Renal cortical epithelial cell (primary cell): ENCODE data around the gene KCNN3. TPM values are rescaled to one million over a fixed set of nuclear protein-coding genes. Genes with fewer than 3 reads are reported as not detected.

Experiments used
- DNase-seq: peaks from one replicate; pipeline ENCODE4 v3.0.0-alpha.2; 2011; ENCODE audit warnings: low read depth
- total RNA-seq: library from RNA; depleted of rRNA; stranded (reverse); fragments of >200 nt; gene quantifications from 2 replicates; pipeline ENCODE4 v1.2.3, GENCODE V29; 2014

KCNN3 gene
- total RNA-seq, 1 donor from 2014 or later, result under 0.01 TPM

DNA sequence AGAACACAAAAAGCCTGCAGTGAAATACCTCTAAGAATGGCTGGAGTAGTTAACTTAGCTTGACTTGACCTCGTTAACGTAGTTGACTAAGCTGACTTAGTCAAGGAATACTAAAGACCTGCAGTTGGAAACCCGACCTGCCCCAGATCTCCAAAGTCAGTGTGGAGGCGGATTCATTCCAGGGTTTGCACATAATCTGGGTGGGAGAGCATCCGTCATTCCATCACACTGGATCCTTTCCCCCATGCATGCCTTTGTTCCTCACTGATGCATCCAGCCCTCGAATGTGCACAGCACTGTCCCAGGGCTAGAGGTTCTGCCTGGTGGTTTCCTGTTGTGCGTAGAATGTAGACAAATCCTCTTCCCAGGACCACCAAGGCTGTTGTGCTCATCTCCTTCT lies 76.4 kb downstream of the KCNN3 start:
- DNase-seq, result no peak

DNA sequence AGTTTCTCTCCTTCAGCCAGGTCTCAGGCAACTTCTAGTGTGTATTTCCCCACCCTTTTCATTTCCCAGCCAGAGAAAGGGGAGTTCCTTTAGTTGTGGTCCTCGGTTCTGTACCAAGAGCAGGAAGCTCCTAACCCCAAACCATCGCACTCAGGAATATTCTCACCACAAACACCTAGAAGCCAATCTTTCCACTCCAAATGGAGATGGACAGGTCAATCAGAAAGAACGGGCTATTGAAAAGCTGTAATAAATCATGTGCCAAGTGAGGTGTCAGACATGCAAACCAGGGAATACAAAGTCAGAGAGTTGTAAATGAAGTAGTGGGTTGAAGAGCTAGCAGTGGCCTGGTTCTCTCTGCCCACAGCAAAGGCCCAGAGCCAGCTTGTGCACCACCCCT lies 77.2 kb downstream of the KCNN3 start:
- no peak for DNase-seq

DNA sequence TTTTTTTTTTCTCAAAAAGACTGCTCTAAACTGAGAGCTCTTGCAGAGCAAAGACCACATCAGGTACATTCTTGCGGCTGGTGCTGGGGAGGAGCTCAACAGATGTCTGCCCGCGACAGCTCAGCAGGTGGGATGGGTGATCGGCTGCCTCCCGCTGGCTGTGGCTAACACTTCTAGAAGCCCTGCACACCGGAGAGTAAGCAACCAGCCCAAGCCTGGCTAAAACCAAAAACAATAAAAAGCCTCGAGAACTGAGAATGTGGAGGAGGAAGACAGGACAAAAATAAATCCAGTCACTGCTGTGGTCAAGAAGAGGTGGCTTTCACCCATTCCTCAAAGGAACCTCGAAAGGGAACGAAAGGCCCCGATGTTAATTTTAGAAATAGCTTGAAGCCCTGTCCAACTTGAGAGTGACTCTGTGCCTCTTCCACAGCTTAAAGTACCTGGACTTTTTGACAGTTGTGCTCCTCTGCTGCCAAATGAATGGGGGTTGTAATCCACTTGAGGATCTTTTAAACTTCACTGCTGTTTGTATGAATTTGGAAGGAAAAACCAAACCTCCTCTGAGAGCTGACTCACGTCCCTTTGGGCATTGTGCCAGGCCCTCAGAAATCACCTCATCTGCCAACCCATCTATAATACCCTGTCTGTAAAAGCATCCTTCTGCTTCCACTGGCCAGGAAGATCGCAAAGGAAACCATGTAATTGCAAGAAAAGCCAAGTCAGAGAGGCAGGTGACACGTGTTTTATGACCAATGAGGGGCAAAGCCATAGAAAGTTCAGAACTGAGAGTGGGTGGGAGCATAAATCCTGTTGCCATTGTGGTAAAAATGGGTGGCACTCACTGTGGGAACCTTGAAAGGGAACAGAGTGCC lies 78.6 kb downstream of the KCNN3 start:
- DNase-seq, result no peak

DNA sequence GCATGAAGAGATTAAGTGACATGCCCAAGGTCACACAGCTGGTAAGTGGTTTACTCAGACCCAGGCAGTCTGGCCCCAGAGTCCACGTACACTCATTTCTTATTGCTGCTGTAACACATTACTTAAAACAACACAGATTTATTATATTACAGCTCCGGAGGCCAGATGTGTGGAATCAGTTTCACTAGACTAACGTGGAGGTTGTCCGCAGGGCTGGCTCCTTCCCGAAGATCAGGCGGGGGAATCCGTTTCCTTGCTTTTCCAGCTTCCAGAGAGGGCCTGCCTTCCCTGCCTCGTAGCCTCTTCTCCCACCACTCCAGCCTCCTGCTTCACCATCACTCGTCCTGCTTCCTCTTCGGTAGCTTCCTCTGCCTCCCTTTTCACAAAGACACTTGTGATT lies 81.2 kb downstream of the KCNN3 start:
- DNase-seq, result no peak

DNA sequence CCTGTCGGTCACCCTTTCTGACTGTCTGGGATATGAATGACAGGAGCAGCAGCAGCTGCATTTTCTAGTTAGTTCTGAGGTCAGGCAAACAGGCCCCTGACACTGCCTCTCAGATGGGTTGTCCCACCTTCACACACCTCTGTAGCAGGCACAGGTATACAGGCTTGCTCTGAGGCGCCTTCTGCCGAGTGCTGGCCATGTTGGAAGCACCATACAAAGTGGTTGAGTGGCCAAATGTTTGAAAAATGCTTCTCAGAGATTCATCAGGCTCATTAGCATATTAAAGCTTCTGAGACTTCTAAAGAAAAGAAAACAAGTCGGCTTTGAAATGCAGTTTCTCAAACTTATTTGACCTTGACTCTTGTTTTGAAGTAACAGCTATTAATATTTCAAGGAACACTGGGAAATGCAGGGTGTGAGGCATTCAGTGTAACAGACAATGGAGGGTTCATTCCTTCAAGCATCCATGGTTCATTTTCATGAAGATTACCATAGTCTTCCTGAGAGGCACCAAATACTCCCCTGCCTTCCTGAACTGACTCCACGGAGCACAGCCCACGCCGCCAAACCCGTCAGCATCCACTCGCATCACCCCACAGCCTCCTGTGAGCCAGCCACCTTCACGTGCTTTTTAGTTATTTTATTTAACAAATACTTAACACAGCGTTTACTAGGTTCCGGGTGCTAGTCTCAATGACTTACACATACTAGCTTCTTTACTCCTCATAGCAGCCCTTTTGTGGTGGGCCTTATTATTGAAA lies 81.8 kb downstream of the KCNN3 start:
- DNase-seq, result no peak

DNA sequence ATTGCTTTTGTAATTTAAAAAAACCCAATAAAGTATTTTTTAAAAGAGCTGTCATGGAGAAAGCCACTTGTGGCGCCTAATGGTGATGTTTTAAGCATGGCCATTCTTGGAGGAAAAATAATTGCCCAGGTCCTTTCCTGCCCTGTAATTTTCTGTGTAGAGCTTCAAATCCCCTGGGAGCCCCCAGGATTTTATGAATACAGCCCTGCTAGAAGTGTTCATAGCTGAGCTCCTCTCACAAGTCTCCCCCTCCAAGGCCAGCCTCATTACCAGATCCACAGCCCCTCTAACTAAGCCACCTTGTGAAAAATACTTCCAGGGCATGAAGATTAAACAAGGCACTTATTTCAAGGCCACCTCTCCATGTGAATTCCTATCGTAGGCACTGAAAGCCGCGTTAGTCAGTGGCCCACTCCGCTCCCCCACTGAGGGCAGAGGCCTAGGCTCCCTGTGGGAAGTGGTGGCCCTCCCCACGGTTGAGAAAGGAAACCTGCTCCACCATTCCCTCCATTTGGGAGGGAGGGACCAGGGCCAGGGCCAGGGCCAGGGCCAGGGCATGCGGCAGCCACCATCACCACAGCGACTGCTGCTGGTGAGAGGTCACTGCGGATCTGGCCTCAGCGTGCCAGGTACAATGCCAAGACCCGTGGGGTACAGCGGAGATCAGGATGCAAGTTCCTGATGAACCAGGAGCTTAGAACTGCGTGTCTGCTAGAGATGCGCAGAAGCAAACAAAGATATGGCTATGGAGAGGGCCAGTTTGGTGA lies 83.1 kb downstream of the KCNN3 start:
- DNase-seq, result no peak

DNA sequence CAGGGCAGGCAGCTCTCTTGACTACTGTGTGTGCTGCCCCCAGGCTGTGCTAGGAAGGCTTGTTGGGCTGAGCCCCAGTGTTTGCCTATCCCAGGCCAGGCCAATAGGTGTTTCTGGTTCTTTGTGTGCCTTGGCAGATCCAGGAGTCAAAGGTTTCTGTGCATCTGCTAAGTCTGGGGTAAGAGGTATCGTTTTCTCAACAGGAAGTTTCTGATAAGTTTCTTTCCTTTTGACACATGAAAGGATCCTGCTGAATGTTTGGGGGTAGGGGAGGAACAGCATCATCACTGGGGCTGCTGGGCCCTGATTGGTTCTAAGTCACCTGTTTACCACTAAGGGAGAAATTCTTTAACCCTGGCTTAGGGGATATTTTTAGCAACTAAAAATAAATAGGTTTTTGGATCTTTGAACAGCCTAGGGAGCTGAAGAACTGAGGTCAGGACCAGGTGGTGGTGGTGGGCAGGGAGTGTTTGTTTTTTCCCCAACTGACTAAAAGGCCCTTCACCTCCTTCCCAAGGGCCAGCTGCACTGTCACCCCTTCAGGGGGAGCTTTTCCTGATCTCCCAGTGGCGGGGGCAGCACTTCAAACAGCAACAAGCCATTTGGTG lies 85.1 kb downstream of the KCNN3 start:
- no peak for DNase-seq

DNA sequence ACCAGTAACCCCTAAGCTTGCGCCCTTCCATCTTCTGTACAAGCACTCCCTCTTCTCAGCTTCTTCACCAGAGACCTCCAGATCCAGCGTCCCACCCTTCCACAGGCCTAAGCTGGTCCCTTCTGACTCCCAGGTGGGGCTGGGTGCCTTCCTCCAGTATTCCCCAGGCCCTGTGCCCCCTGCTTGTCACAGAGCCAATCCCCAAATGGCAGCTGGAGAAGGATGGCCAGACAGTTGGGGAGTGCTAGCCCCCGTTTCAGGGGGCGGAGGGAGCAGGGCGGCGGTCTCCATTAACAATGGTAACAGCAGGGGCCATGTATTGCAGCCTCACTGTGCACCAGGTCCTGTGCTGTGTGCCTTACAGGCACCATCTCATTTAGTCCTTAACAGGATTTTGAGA lies 85.7 kb downstream of the KCNN3 start:
- no peak for DNase-seq

DNA sequence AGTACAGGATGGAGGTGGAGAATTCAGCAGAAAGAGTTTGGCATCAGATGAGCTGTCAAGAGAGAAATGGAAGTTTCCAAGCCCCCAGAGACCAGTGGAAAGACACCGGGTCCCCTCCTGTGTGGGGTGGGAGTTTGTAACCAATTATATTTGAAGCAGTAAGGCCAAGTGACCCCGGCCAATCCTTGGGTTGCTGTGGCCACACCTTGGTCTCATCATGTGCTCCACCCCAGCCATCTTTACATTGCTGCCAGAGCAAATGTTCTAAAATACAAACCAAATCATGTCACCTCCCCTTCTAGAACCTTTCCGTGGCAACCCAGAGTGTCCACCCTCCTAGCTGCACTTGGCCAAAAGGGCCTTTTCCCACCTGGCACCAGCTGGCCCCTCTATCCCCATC lies 86.1 kb downstream of the KCNN3 start:
- no peak for DNase-seq

DNA sequence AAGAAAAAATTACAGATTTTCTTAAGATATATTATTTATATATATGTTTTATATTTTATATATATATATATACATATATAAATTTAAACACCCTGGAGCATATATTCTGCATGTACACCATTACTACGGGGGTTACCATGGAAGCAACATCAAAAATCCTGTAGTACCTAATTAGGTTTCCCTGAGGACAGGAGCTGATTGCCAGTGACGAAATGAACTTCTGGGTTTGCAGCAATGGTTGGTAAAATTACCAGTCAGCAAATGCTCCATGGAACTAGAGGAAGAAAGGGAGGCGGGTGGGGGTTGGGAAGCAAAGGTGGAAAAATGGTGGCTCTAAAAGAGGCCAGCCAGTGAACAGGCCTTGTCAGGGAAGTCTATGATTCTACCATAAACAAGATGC lies 89.5 kb downstream of the KCNN3 start:
- no peak for DNase-seq

DNA sequence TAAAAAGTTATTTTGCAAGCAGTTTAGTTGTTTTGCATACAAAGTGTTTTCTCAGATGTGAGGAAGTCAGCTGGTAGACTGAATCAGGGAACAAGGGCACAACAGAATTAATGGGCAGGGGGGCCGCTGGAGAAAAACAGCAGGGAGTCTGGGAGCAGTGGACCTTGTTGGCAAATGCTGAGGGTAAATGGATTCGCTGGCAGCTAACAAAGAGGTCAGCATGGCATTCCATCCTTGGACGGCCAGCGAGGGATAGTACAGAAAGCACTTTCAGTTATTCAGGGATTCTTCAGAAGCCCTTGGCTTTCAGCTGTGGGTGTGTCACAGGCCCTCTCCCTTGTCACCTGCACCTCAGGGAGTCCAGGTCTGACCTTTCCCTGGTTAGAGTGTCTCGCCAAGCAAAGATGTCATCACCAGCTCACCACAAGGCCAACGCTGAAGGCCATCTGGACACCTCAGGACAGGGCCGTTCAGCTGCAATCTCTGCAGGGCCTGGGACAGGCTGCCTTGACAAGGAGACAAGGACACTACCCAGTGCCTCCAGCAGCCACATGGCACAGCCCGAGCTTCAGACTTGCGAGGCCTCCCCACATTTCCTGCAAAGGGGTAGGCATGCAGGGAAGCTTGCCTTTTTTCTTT lies 90.4 kb downstream of the KCNN3 start:
- DNase-seq, result no peak

DNA sequence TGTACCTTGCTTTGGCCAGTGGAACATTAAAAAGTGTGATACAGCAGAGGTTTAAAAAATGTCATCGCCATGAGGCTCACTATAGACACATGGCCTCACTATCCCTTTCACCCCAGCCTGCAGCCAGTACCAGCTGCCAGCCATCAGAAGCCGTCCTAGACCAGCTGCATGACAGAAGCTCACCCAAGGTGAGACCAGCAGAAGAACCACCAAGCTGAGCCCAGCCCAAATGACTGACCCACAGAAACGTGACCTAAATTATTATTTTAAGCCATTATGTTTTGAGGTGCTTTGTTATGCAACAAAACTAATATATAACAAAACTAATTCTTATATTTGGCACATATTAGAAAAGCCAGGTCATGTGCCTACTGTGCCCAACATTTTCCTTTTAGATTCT lies 91.1 kb downstream of the KCNN3 start:
- no peak for DNase-seq

DNA sequence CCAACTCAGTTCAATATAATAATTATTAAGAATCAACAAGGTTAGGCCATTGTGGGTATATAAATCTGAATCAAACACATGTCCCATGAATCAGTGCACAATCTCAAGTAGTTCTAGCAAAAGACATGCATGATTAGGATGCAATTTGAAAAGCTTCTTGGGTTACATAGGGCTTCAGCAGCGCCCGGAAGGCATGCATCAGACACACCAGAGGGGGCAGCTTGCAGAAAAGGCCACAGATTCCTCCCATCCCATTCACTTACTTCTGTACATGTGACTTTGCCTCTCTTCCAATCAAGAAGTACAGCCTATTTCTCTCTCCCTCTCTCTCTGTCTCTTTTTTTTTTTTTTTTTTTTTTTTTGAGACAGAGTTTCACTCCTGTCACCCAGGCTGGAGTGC lies 91.8 kb downstream of the KCNN3 start:
- DNase-seq, result no peak

DNA sequence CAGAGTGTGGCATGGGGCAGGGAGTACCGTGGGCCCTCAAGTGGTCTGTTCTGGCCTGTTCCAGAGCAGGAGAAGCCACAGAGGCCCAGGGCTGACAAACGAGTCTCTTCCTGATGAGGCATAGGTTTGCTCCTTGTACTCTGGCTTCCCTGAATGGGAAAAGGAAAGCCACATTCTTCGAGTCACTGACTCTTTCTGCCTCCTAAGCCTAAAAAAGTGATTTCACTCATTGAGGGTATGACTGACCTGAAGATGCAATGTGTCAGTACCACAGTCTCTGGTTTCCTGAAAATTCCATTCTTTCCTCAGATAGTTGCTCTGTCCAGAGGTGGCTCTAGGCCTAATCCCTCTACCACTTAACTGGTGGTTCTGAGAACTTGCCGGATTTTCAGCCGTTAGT lies 92.3 kb downstream of the KCNN3 start:
- DNase-seq, result no peak

DNA sequence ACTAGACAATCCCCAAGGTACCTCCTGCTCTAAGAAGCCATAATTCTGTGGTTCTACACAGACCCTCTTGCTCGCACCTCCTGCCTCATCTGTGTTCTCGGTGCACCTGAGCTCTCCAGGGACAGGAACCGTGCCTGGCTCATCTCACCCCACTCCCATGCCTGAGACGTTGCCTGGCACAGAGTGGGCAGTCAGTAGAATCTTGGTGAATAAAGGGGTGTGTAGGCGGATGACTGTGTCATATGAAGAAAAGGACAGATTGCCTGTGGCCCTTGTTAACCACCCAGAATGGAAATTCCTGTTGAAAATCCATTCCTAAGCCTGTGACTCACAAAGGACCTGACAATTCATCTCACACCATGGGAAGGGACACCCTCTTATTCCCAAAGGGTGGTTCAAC lies 92.9 kb downstream of the KCNN3 start:
- peak; percentile 18 for DNase-seq

DNA sequence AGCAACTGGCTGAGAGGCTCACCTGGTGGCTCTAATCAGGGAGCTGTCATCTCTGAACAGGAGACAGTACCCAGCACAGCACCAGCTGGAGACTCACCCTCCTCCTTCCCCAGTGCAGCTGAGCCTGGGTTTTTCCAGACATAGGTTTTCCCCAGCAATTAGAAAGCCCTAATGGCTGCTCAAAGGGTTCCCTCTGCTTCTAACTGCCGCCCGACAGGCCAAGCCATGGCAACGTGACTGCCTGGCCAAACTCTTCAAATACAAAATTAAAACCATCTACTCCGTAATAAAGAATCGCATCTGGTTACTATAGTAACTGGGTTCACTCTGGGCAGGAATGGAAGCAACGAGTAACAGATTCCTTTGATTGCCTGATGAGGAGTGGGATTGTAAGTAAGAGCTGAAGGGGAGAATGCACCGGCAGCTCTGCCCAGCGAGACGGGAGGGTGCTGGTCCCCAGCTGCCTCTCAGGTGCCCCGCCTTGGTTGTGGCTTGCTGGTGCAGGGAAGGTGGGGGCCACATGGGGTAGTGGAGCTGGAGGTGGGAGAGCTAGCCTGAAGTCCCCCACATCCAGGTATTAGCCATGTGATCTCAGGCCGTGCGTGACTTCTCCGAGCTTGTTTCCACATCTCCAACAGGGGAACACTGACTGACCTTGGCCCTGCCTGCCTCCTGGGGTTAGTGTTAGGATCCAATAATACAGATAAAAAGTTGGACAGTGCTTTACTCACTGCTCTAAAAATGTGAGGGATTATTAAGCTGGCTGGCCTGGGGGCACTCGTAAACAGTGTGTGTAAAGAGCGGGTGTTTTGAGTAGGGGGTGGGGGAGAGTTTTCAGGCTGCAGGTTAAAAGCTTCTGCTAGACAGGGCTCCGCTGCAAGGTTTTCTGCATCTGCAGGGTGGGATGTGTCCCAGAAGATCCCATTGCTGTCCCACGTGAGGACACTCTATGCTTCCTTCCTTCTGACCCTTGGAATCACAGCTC lies 94.2 kb downstream of the KCNN3 start:
- no peak for DNase-seq

DNA sequence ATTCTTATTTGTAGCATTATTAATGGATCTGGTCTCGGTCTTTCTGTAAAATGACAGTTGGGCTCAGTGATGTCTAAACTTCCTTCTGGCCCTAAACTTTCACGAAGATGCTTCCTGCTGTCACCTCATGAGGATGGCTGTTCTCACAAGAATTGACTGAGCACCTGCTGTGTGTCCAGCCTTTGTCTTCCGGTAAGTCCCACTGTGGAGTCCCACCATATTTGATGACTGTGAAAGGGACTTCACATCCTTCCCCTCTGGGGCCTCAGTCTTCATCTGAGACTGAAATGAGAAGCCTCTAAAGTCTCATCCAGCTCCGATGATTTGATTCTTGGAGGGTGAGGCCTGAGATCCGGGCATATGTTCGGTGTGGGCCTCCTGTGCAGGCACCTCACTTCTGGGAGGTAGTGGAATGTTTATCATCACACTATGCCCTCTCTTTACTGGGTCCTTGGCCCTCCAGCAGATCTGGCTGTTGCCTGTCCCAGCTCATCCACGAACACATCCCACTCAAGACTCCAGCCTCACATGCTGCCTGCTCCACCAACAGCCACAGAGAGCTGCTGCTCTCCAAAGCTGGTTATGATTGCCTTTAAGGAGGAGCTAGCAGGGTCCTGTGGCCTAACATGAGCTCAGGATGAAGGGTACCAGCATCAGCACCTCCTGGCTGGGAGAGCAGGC lies 95.8 kb downstream of the KCNN3 start:
- DNase-seq, result no peak

DNA sequence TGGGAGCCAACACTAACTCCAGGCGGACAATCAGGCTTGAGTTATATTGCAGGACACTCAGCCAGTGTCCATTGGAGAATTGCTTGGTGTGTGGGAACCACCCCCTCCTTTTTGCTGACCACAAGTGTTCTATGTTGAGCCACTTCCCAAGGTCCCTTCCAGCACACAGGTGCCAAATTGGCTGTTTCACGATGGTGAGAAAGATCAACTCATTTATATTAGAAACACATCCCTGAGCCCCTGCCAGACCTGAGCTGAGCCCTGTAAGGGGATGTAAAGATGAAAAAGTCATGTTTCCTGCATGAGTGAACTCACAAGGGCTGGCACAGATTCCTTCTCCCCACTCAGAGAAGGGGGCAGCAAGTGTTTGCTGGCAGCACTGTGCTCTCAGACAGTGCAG lies 96.5 kb downstream of the KCNN3 start:
- DNase-seq, result no peak

DNA sequence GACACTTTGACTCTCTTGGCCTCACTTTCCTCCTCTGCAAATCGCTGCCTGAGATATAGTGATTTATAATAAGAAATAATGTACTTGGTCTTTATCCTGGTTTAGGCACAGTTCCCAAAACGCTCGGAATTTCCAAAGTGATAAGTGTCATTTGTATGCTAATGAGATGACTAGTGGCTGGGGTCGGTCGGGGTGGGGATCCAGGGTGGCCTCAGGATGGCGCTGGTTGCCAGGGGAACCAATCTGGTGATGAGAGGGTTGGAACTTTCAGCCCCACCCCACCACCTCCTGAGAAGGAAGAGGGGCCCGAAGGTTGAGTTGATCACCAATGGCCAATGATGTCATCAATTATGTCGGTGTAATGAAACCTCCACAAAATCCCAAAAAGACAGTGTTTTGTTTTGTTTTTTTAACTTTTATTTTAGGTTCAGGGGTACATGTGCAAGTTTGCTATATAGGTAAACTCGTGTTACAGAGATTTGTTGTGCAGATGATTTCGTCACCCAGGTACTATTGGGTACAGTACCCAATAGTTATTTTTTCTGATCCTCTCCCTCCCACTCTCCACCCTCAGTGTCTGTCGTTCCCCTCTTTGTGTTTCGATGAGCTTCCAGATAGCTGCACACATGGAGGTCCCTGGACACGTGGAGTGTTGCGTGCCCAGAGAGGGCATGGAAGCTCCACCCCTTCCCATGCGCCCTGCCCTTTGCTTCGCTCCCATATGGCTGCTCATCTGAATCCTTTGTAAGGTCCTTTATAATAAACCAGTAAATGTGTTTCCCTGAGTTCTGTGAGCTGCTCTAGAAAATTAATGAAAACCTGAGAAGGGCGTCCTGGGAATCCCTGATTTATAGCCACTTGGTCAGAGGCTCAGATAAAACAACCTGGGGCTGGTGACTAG lies 97.2 kb downstream of the KCNN3 start:
- DNase-seq, result no peak
